K562 (cell line): ENCODE data around the gene C6orf47. TPM values are rescaled to one million over a fixed set of nuclear protein-coding genes. Genes with fewer than 3 reads are reported as not detected.

ENCODE experiments used
- CBX5 ChIP-seq: IDR thresholded peaks from 2 replicates; pipeline ENCODE4 v1.6.1; 2014; ENCODE audit warnings: low read depth, borderline replicate concordance
- CHD7 ChIP-seq: fragments of 200-600 bp; sonication (generic); IDR thresholded peaks from one replicate; pipeline ENCODE4 v1.6.1; 2012; ENCODE audit warnings: mild to moderate bottlenecking, low read depth, low read length, inconsistent platforms
- EGR1 ChIP-seq: fragments of 450-650 bp; conservative IDR thresholded peaks from 2 replicates; pipeline ENCODE4 v1.6.1; 2017; ENCODE audit warnings: mild to moderate bottlenecking
- ELF2 ChIP-seq: fragments of 250-450 bp; sonication (Bioruptor Pico); IDR thresholded peaks from 2 replicates; pipeline ENCODE4 v1.5.0; 2021; ENCODE audit warnings: mild to moderate bottlenecking
- ETS2 ChIP-seq: IDR thresholded peaks from 2 replicates; pipeline ENCODE4 v1.6.1; 2016; ENCODE audit warnings: borderline replicate concordance, missing genetic modification characterization, mild to moderate bottlenecking, moderate library complexity, missing compliant biosample characterization; ENCODE audit not compliant: poor library complexity, severe bottlenecking
- HIVEP1 ChIP-seq: fragments of 250-450 bp; sonication (Bioruptor Pico); IDR thresholded peaks from 2 replicates; pipeline ENCODE4 v1.4.0; 2020; ENCODE audit warnings: mild to moderate bottlenecking
- NFIX ChIP-seq: fragments of 250-450 bp; sonication (Bioruptor Pico); IDR thresholded peaks from 2 replicates; pipeline ENCODE4 v1.4.0; 2020; ENCODE audit warnings: low read depth, mild to moderate bottlenecking, moderate library complexity
- RB1 ChIP-seq: fragments of 450-650 bp; IDR thresholded peaks from 2 replicates; pipeline ENCODE4 v1.6.1; 2017; ENCODE audit warnings: low read depth, mild to moderate bottlenecking
- RBBP5 ChIP-seq: fragments of 200-600 bp; sonication (generic); IDR thresholded peaks from 2 replicates; pipeline ENCODE4 v1.6.1; 2012; ENCODE audit warnings: borderline replicate concordance, mild to moderate bottlenecking, low read length, control low read depth, inconsistent platforms; ENCODE audit not compliant: insufficient read depth, poor library complexity, severe bottlenecking
- SAFB2 ChIP-seq: fragments of 200-400 bp; formaldehyde crosslinking; IDR thresholded peaks from 2 replicates; pipeline ENCODE4 v1.6.1; 2018; ENCODE audit warnings: borderline replicate concordance, low read length, low read depth, moderate library complexity; ENCODE audit not compliant: severe bottlenecking
- SRF ChIP-seq, 2 experiments: fragments of 250-450, 450-650 bp in 1 of 2; sonication (Bioruptor Pico) in 1 of 2; sonication (generic) in 1 of 2; formaldehyde crosslinking; IDR thresholded peaks; 2 replicates each; pipeline versions ENCODE4 v1.5.0 to v1.5.1; 2020 to 2022; ENCODE audit warnings: mild to moderate bottlenecking in 1 of 2, missing genetic modification reagents in 1 of 2
- TAF7 ChIP-seq: fragments of 450-650 bp; IDR thresholded peaks from 2 replicates; pipeline ENCODE4 v1.6.1; 2016; ENCODE audit warnings: missing genetic modification characterization, missing compliant biosample characterization
- TAL1 ChIP-seq: fragments of 450-650 bp; IDR thresholded peaks from 2 replicates; pipeline ENCODE4 v1.6.1; 2016; ENCODE audit warnings: mild to moderate bottlenecking
- THRB ChIP-seq: fragments of 450-650 bp; formaldehyde crosslinking; conservative IDR thresholded peaks from 2 replicates; pipeline ENCODE4 v1.4.0; 2022; ENCODE audit warnings: mild to moderate bottlenecking, missing genetic modification characterization
- U2AF2 ChIP-seq: fragments of 200-400 bp; formaldehyde crosslinking; optimal IDR thresholded peaks from 2 replicates; pipeline ENCODE3; 2017; ENCODE audit warnings: low read depth, mild to moderate bottlenecking, low read length
- XRCC4 ChIP-seq: IDR thresholded peaks from one replicate; pipeline ENCODE4 v1.6.1; 2011; ENCODE audit not compliant: insufficient read depth, insufficient read length; ENCODE audit errors: extremely low read depth
- ZNF133 ChIP-seq: fragments of 250-450 bp; sonication (Bioruptor Pico); IDR thresholded peaks from 2 replicates; pipeline ENCODE4 v1.4.0; 2020; ENCODE audit warnings: mild to moderate bottlenecking
- ZSCAN29 ChIP-seq: fragments of 450-650 bp; IDR thresholded peaks from 2 replicates; pipeline ENCODE4 v1.6.1; 2017
- polyA plus RNA-seq, 8 experiments: library from polyadenylated mRNA; depleted of rRNA in 4 of 8; stranded (reverse) in 5 of 8; unstranded in 3 of 8; fragments of >200 nt; fragmentation: Nextera tagmentation in 2 of 8; fragmentation: Illumina TruSeq in 1 of 8; extraction: Ambion mirVana in 2 of 8; extraction: Trizol in 1 of 8; gene quantifications; 2 replicates each; pipeline versions ENCODE4 v1.2.1 to v1.2.3, GENCODE V29; 2011 to 2014; ENCODE audit warnings: inconsistent platforms in 1 of 8, missing spikeins in 1 of 8
- total RNA-seq, 7 experiments: library from RNA; depleted of rRNA in 6 of 7; stranded (reverse); fragments of >200 nt in 6 of 7; fragmentation: Illumina TruSeq in 2 of 7; extraction: Trizol in 2 of 7; gene quantifications; 2 replicates each; pipeline versions ENCODE4 v1.2.1 to v1.2.3, GENCODE V29; 2011 to 2021; ENCODE audit warnings: low replicate concordance in 1 of 7

Gene C6orf47
- total and polyA plus RNA-seq, 9 of the 15 experiments (the other 6 are each of a cell fraction or from before 2014, with no cell fraction given) = 0.14 to 43.8 (median 27.0) TPM

- TF ChIP-seq ETS2 (tag) = no peak
- TF ChIP-seq EGR1 = peak; percentile 62
- TF ChIP-seq ZSCAN29 = no peak; the same call in 1 of the 2 replicates
- TF ChIP-seq U2AF2 = no peak
- TF ChIP-seq RBBP5 = no peak
- peak; percentile 19; the same call in 1 of the 2 replicates for TF ChIP-seq RB1
- no peak for TF ChIP-seq CBX5
- TF ChIP-seq TAL1 = no peak
- no peak for TF ChIP-seq ZNF133 (CRISPR knock-in tag)
- TF ChIP-seq NFIX (CRISPR knock-in tag) = no peak
- no peak for TF ChIP-seq THRB (CRISPR knock-in tag)
- TF ChIP-seq XRCC4 = no peak
- TF ChIP-seq CHD7 = no peak
- TF ChIP-seq TAF7 (tag) = peak; percentile 63
- no peak for TF ChIP-seq ELF2 (CRISPR knock-in tag)
- TF ChIP-seq SAFB2 = no peak
- TF ChIP-seq HIVEP1 (CRISPR knock-in tag) = no peak
- 0 out of 4 replicates have a peak, but pooled peaks of 1 of the 2 experiments have one; percentile 2 for TF ChIP-seq SRF (CRISPR knock-in tag; IDR thresholded peaks at IDR 0.05)
Measured at GRCh38 chr6:31702405-31702818, 41.8 kb upstream of the C6orf47 start (continued).
